Measurements from ENCODE around the gene TET1. TPM values are rescaled to one million over a fixed set of nuclear protein-coding genes. Genes with fewer than 3 reads are reported as not detected.

The TET1 gene
- total RNA-seq, 2 donors from 2014 or later: 0.31 to 0.45 TPM

DNA sequence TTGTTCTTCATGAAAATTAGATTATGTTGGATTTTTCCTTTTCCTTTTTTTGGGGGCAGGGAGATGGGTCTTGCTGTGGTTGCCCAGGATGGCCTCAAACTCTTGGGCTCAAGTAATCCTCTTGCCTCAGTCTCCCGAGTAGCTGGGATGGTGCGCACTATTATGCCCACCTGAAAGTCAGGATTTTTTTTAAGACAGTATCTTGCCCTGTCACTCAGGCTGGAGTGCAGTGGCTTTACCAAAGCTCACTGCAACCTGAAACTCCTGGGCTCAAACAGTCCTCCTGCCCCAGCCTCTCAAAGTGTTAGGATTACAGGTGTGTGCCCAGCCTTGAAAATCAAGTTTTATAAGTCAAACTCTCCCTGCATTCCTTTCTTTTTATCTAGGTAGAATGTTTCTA lies 1.7 kb upstream of the TET1 start:
- Mint-ChIP-seq H3K27me3 (peaks cover 30 to 54% of the 10 kb centered on the region in 2 donors), H3K4me3 (no peak overlapping the region), H3K4me1 (ENCODE audit: low read depth in 2 of 2) (peaks cover 18 to 25% of the 10 kb centered on the region in 2 donors), H3K27ac (no peak overlapping the region), H3K9me3 (no peaks in the 10 kb centered on the region), H3K36me3 (no peaks in the 10 kb centered on the region)
- ATAC-seq (no peak), DNase-seq (ENCODE audit: low spot score) (no peak)

DNA sequence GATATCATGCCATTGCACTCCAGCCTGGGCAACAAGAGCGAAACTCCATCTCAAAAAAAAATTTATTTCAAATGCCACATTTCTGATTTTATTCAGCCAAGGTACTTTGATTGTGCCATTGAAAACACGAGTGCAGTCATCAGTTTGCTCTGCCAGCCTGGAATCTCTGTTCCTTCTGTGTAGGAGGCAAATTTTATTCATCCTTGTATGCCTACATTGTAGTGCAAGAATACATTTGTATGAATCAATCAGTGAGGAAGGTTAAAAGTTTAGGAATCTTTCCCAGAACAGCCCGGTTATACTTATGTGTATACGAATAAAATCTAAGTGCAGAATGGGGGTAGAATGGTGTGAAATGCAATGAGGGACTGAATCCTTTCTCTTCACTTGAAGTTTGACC lies 886 bp upstream of the TET1 start:
- Mint-ChIP-seq H3K27ac (no peak overlapping the region), H3K36me3 (no peaks in the 10 kb centered on the region), H3K4me3 (peak overlapping the region; percentile 53), H3K27me3 (peaks cover 31 to 61% of the 10 kb centered on the region in 2 donors), H3K4me1 (ENCODE audit: low read depth in 2 of 2) (peaks cover 18 to 27% of the 10 kb centered on the region in 2 donors), H3K9me3 (no peaks in the 10 kb centered on the region)
- ATAC-seq: no peak
- no peak for DNase-seq (ENCODE audit: low spot score)

DNA sequence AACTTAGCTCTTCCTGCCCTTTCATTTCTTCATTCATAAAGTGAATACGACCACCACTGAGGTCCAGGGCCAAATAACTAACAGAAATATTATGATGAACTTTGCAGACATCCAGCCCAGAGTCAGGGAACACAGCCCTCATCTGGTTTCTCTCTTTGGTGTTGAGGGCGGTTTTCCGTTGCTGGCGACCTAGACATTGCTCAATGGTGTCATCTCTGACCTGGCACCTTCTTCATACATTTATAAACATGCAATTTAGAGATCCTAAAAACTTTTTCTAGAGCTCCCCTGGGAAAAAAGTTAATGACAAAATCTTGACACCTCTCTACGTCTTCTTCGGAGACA lies 324 bp upstream of the TET1 start:
- ATAC-seq (peak in 1 of 2 donors; percentile 57), DNase-seq (ENCODE audit: low spot score) (no peak)
- Mint-ChIP-seq H3K27ac (no peak overlapping the region), H3K36me3 (no peaks in the 10 kb centered on the region), H3K27me3 (peaks cover 37 to 67% of the 10 kb centered on the region in 2 donors), H3K4me1 (ENCODE audit: low read depth in 2 of 2) (peaks cover 18 to 27% of the 10 kb centered on the region in 2 donors), H3K9me3 (no peaks in the 10 kb centered on the region), H3K4me3 (peak overlapping the region; percentile 53)

DNA sequence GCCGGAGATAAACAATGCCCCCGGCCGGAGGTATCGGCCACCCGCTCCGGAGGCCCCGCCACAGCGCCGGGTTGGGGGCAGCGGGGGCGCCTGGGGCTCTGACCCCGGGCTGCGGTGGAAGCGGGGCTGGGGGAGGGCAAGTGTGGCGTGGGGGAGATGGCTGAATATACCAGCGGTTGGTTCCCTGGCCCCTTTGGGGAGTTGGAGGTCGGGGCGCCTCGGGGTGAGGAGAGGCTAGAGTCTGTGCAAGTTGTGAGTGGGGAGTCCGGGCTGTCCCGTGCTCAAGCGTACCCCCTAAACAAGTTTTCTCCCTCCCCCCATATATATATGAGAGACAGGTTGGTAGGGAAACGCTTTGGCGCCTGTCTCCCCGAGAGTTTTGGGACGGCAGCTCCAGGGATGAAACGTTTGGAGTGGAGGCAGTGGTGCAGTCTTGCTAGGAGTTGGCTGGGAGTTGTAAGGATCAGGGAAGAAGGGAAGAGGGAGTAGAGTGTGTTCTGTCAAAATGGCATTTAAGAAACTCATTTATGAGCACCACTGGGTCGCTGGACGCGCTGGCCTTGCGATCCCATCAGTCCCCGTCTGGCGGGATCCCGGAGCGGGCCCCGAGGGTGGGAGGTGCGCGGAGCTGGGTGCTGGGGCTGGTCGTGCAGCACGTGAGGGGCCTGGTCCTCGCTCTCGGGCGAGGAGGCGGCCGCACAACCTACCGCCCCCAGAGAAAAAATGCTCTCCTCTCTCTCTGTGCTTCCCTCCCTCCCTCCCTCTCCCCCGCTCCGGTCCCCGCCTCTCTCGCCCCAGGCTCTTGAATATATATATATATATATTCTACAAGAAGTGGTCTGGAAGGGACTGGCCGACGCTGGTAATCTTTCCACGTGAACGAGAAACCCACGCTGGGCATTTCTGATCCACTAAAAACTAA lies 1.1 kb downstream of the TET1 start:
- no peaks in the 10 kb centered on the region for H3K36me3 Mint-ChIP-seq
- peak overlapping the region; percentile 70 for H3K4me3 Mint-ChIP-seq
- no peak overlapping the region for H3K27ac Mint-ChIP-seq
- H3K27me3 Mint-ChIP-seq: peaks cover 42 to 65% of the 10 kb centered on the region in 2 donors
- no peaks in the 10 kb centered on the region for H3K9me3 Mint-ChIP-seq
- DNase-seq (ENCODE audit: low spot score): no peak
- ATAC-seq: peak; percentile 11 to 22
- H3K4me1 Mint-ChIP-seq (ENCODE audit: low read depth in 2 of 2): peaks cover 18 to 27% of the 10 kb centered on the region in 2 donors

DNA sequence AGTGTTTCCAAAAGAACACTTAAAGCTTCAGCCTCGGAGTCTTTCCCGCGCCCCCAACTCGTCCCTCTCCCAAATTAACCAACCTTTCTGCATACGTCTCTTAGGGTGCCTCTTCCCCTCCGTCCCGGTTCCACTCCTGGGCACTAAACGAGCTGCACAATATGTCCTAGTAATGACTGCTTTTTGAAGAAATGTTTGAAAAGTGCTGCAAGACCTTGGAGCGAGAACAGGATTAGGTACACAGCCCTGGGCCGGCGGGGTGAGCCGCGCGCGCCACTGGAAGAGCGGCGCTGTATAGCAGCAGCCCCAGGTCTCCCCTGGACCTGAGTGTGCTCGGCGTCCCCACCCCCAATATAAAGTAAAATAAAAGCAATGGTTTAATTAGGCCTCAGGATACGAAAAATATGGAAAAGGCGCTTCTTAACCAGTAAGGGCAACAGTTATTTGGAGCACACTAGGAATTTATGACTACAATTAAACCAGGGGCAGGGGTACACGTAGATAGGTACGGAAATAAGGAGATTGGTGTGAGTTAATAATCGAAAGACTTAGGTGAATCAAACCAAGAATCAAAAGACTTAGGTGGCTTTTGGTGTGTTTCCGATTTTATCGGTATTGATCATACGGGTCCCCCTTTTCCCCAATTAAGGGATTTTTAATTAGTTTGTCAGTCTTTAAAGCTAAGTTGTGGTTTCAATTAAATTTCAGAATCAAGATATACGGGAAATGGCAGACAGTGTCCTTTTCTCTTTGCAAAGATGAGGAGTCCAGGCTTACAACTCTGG lies 1.9 kb downstream of the TET1 start:
- Mint-ChIP-seq H3K36me3 (no peaks in the 10 kb centered on the region), H3K4me3 (peak overlapping the region; percentile 45), H3K27me3 (peaks cover 42 to 65% of the 10 kb centered on the region in 2 donors), H3K9me3 (no peaks in the 10 kb centered on the region), H3K27ac (no peak overlapping the region), H3K4me1 (ENCODE audit: low read depth in 2 of 2) (peaks cover 18 to 27% of the 10 kb centered on the region in 2 donors)
- DNase-seq (ENCODE audit: low spot score) (no peak), ATAC-seq (no peak)

DNA sequence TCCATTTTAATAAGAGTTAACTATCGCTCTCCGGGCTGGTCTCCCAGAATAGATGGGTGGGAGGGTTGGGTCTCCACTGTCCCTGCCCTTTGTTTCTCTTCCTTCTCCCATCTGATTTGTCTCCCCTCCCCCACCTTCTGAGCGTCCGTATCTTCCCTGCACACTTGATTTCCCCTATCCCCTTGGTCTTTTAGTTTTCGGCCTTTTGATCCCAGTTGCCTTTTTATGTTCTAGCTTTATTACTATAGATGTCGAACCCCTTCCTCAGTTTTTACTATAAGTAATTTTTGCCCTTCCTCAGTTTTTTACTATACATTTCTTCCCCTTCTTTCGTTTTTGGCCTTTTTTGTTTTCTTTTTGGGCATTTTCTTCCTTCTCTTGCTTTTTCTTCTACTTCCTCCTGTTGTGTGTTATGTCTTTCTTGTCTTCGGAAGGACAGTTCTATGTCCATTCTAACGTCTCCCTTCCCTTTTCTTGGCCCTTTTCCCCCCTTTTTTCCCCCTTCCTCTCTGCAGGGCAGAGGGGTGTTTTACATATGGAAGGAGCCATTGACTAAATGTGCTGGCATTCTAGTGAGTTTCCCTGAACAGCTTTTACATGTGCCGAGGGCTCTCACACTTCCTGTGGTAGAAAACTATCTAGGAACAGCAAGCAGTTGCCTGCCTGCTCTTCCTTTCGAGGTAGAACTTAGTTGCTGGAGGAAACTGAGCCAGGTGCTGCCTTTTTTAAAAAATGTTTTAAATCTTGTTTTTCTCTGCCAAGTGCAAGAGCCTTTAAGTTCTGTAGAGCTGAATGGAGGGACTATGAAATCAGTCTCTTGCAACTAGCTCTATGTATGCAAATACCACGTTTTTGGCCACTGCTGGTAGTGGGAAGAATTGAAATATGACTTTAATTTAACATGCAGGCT lies 2.8 kb downstream of the TET1 start:
- DNase-seq (ENCODE audit: low spot score): no peak
- no peaks in the 10 kb centered on the region for H3K9me3 Mint-ChIP-seq
- peaks cover 41 to 61% of the 10 kb centered on the region in 2 donors for H3K27me3 Mint-ChIP-seq
- ATAC-seq: no peak
- H3K27ac Mint-ChIP-seq: no peak overlapping the region
- H3K4me3 Mint-ChIP-seq: peak overlapping the region; percentile 28
- H3K36me3 Mint-ChIP-seq: no peaks in the 10 kb centered on the region
- peaks cover 18 to 27% of the 10 kb centered on the region in 2 donors for H3K4me1 Mint-ChIP-seq (ENCODE audit: low read depth in 2 of 2)

DNA sequence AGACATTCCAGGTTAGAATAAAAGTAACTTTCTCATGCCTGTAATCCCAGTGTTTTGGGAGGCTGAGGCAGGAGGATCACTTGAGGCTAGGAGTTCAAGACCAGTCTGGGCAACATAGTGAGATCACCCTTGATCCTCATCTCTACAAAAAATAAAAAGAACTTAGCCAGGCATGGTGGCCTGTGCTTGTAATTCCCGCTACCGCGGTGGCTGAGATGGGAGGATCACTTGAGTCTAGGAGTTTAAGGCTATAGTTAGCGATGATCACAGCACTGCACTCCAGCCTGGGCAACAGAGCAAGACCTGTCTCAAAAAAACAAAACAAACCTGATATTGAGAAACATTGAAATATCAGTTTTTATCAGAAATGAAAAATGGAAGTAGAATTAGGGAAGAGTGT lies 4.6 kb downstream of the TET1 start:
- DNase-seq (ENCODE audit: low spot score) (no peak), ATAC-seq (no peak)
- Mint-ChIP-seq H3K36me3 (no peaks in the 10 kb centered on the region), H3K27me3 (peaks cover 39 to 49% of the 10 kb centered on the region in 2 donors), H3K4me3 (no peak overlapping the region), H3K4me1 (ENCODE audit: low read depth in 2 of 2) (peaks cover 16 to 24% of the 10 kb centered on the region in 2 donors), H3K9me3 (no peaks in the 10 kb centered on the region), H3K27ac (no peak overlapping the region)

DNA sequence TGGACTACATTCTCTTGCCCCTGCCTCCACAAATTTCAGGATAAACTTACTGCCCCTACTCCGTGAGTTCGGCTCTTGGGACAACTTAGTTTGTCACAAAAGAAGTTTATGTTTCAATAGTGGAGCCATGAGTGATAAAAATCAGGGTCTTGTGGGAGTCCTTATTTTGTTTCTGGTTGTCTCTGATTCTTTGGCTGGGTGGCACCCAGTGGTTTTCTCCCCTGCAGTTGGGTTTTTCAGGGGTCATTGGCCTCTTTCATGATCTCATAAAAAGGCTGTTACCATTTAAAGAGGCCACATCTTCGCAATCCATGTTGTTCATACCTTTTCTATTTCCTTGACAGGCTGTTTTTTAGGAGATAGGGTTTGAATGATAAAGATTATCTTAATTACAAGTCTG lies 5.5 kb downstream of the TET1 start:
- Mint-ChIP-seq H3K4me3 (no peak overlapping the region), H3K27me3 (peaks cover 36 to 46% of the 10 kb centered on the region in 2 donors), H3K9me3 (no peaks in the 10 kb centered on the region), H3K4me1 (ENCODE audit: low read depth in 2 of 2) (peaks cover 13 to 21% of the 10 kb centered on the region in 2 donors), H3K36me3 (no peaks in the 10 kb centered on the region), H3K27ac (no peak overlapping the region)
- DNase-seq (ENCODE audit: low spot score) (no peak), ATAC-seq (no peak)

DNA sequence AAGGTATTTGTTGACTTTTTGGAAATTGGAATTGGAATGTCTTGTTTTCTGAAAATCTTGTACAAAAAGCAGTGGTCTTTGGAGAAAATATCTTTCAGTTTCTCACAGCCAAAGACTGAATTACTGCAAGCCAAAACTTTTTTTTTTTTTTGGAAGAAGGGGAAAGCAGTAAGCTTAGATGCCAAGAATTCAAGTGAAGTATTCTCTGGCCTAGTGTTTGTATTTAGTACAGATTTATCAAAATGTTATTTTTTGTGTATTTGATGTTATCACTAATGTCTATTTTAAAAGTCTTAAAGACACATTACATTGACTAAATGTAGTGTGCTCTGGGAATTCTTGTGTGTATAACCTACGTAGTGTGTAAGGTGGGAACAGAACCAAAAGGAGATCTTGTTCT lies 6.2 kb downstream of the TET1 start:
- H3K27me3 Mint-ChIP-seq: peaks cover 32 to 40% of the 10 kb centered on the region in 2 donors
- no peak overlapping the region for H3K27ac Mint-ChIP-seq
- H3K4me1 Mint-ChIP-seq (ENCODE audit: low read depth in 2 of 2): peaks cover 9 to 17% of the 10 kb centered on the region in 2 donors
- H3K9me3 Mint-ChIP-seq: no peaks in the 10 kb centered on the region
- no peaks in the 10 kb centered on the region for H3K36me3 Mint-ChIP-seq
- DNase-seq (ENCODE audit: low spot score) (no peak), ATAC-seq (no peak)
- H3K4me3 Mint-ChIP-seq: no peak overlapping the region

DNA sequence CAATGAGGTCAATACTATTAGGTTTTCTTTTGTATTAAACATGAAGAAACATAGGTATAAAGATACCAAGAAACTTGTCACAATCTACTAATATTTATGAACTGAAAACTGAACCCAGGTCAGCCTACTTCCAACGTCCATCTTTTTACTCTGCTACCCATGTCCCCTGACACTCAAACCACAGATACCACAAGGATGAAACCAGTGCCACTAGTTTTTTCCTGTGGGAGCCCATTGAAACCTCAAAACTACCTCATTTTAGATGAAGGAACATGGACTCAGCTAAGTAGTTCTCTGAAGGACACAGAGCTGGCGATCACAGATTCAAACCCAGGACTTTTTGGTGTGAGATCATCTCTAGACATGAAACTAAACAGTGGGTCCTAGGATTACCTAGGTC lies 6.8 kb downstream of the TET1 start:
- no peaks in the 10 kb centered on the region for H3K9me3 Mint-ChIP-seq
- H3K4me1 Mint-ChIP-seq (ENCODE audit: low read depth in 2 of 2): peaks cover 6 to 13% of the 10 kb centered on the region in 2 donors
- DNase-seq (ENCODE audit: low spot score): no peak
- no peak overlapping the region for H3K4me3 Mint-ChIP-seq
- no peak overlapping the region for H3K27ac Mint-ChIP-seq
- no peak for ATAC-seq
- H3K27me3 Mint-ChIP-seq: peaks cover 29 to 35% of the 10 kb centered on the region in 2 donors
- no peaks in the 10 kb centered on the region for H3K36me3 Mint-ChIP-seq

DNA sequence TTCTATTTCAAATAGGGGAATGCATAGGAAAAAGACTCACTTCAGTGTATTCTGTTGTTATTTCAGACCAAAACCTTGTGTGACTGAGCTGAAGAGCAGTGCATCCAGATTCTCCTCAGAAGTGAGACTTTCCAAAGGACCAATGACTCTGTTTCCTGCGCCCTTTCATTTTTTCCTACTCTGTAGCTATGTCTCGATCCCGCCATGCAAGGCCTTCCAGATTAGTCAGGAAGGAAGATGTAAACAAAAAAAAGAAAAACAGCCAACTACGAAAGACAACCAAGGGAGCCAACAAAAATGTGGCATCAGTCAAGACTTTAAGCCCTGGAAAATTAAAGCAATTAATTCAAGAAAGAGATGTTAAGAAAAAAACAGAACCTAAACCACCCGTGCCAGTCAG lies 12.0 kb downstream of the TET1 start:
- Mint-ChIP-seq H3K27ac (no peak overlapping the region), H3K27me3 (peaks cover 5 to 7% of the 10 kb centered on the region in 2 donors), H3K4me3 (no peak overlapping the region), H3K4me1 (ENCODE audit: low read depth in 2 of 2) (no peaks in the 10 kb centered on the region), H3K36me3 (no peaks in the 10 kb centered on the region), H3K9me3 (no peaks in the 10 kb centered on the region)
- DNase-seq (ENCODE audit: low spot score) (no peak), ATAC-seq (no peak)

DNA sequence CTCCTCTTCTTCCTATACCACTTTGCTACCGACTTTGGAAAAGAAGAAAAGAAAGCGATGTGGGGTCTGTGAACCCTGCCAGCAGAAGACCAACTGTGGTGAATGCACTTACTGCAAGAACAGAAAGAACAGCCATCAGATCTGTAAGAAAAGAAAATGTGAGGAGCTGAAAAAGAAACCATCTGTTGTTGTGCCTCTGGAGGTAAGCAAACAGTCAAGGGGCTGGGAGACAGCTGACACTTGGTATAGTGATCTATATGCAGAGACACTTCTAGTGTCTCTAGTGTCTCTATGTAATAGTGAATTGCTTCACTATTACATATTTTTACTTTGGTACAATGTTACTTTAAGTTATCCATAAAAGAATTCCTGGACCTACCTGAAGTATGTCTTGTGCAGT lies 13.9 kb downstream of the TET1 start:
- ATAC-seq (no peak), DNase-seq (ENCODE audit: low spot score) (no peak)
- Mint-ChIP-seq H3K9me3 (no peaks in the 10 kb centered on the region), H3K36me3 (no peaks in the 10 kb centered on the region), H3K4me1 (ENCODE audit: low read depth in 2 of 2) (no peaks in the 10 kb centered on the region), H3K27me3 (peaks cover 0 to 7% of the 10 kb centered on the region in 2 donors), H3K27ac (no peak overlapping the region), H3K4me3 (no peak overlapping the region)

DNA sequence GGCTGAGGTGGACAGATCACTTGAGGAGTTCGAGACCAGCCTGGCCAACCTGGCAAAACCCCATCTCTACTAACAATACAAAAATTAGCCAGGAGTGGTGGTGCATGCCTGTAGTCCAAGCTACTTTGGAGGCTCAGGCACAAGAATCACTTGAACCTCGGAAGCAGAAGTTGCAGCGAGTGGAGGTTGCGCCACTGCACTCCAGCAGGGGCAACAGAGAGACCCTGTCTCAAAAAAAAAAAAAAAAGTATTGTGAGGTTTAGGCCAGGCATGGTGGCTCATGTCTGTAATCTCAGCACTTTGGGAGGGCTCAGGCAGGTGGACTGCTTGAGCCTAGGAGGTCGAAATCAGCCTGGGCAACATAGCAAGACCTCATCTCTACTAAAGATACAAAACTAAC lies 16.0 kb downstream of the TET1 start:
- no peak for DNase-seq (ENCODE audit: low spot score)

More for the DNA sequence above, 16.0 kb downstream of the TET1 start:
- no peak for ATAC-seq
- Mint-ChIP-seq H3K9me3 (no peaks in the 10 kb centered on the region), H3K27me3 (peaks cover 0 to 7% of the 10 kb centered on the region in 2 donors), H3K27ac (no peak overlapping the region), H3K4me1 (ENCODE audit: low read depth in 2 of 2) (no peaks in the 10 kb centered on the region), H3K36me3 (no peaks in the 10 kb centered on the region), H3K4me3 (no peak overlapping the region)
